H1 (cell line): ENCODE data around the gene ARPC2. TPM values are rescaled to one million over a fixed set of nuclear protein-coding genes. Genes with fewer than 3 reads are reported as not detected.

ENCODE experiments used
- CTCF ChIA-PET: fragments of 300-600 bp; sonication (Branson Sonifier 250); formaldehyde crosslinking; loops from one replicate; lab custom pipeline; 2021; ENCODE audit not compliant: partially characterized antibody; lab: Charles Lee
- POLR2A ChIA-PET: fragments of 300-600 bp; sonication (Branson Sonifier 250); formaldehyde crosslinking; loops from one replicate; lab custom pipeline; 2021; ENCODE audit warnings: inconsistent platforms; ENCODE audit not compliant: partially characterized antibody; lab: Charles Lee
- DNase-seq, 2 experiments: peaks; one replicate each; pipeline versions ENCODE4 v3.0.0 to v3.0.0-alpha.2; 2010 to 2022; ENCODE audit warnings: low spot score in 2 of 2, low read depth in 1 of 2, mixed read lengths in 1 of 2
- FAIRE-seq: peaks from 2 replicates; lab custom pipeline; 2011; peaks lifted over from hg19 to GRCh38; lab: Jason Lieb, UNC
- H2AFZ ChIP-seq: 2 replicates; pipeline ENCODE4 v1.8.1; 2012; ENCODE audit warnings: low read length, inconsistent platforms
- H2AK5ac ChIP-seq: 2 replicates; pipeline ENCODE4 v1.6.1; 2013; ENCODE audit warnings: low read depth, low read length
- H2BK120ac ChIP-seq: replicated peaks from 2 replicates; pipeline ENCODE3; 2013; ENCODE audit warnings: low read depth, low read length, inconsistent platforms
- H2BK12ac ChIP-seq: 2 replicates; pipeline ENCODE4 v1.6.1; 2013; ENCODE audit warnings: low read depth, low read length
- H2BK15ac ChIP-seq: 2 replicates; pipeline ENCODE4 v1.6.1; 2013; ENCODE audit warnings: low read length
- H2BK20ac ChIP-seq: 2 replicates; pipeline ENCODE4 v1.6.1; 2013; ENCODE audit warnings: low read length
- H2BK5ac ChIP-seq: 2 replicates; pipeline ENCODE4 v1.6.1; 2013; ENCODE audit warnings: low read depth, low read length
- H3K14ac ChIP-seq: 2 replicates; pipeline ENCODE4 v1.6.1; 2013; ENCODE audit warnings: inconsistent platforms; ENCODE audit not compliant: insufficient read length
- H3K18ac ChIP-seq: 2 replicates; pipeline ENCODE4 v1.6.1; 2013; ENCODE audit warnings: low read length; ENCODE audit errors: extremely low read depth
- H3K23ac ChIP-seq: 2 replicates; pipeline ENCODE4 v1.6.1; 2013; ENCODE audit warnings: inconsistent platforms; ENCODE audit not compliant: insufficient read length
- H3K23me2 ChIP-seq: 2 replicates; pipeline ENCODE4 v1.6.1; 2013; ENCODE audit warnings: low read depth, low read length
- H3K27ac ChIP-seq: 2 replicates; pipeline ENCODE4 v1.6.1; 2011; ENCODE audit warnings: low read depth, low read length, inconsistent platforms
- H3K27me3 ChIP-seq, 4 experiments: replicated peaks in 1 of 4; 1 replicate in 1 of 4; 2 replicates in 3 of 4; pipeline versions ENCODE4 v1.6.1 to v1.8.1; 2011 to 2013; ENCODE audit warnings: low read length in 3 of 4, mild to moderate bottlenecking in 3 of 4, inconsistent platforms in 2 of 4, mixed read lengths in 2 of 4, moderate library complexity in 1 of 4; ENCODE audit not compliant: control insufficient read depth in 3 of 4, insufficient read depth in 3 of 4; ENCODE audit errors: extremely low read depth in 1 of 4
- H3K36me3 ChIP-seq, 4 experiments: 2 replicates each; pipeline versions ENCODE4 v1.6.1 to v1.8.1; 2011 to 2013; ENCODE audit warnings: mild to moderate bottlenecking in 4 of 4, low read length in 3 of 4, moderate library complexity in 2 of 4, control low read depth in 1 of 4, inconsistent platforms in 1 of 4; ENCODE audit not compliant: insufficient read depth in 4 of 4, control insufficient read depth in 2 of 4
- H3K4ac ChIP-seq: replicated peaks from 2 replicates; pipeline ENCODE3; 2013; ENCODE audit warnings: low read length, low read depth, mixed read lengths, inconsistent platforms; ENCODE audit not compliant: insufficient read length
- H3K4me1 ChIP-seq, 4 experiments: replicated peaks in 1 of 4; 1 replicate in 1 of 4; 2 replicates in 3 of 4; pipeline versions ENCODE4 v1.6.1 to v1.8.1; 2011 to 2013; ENCODE audit warnings: low read length in 3 of 4, inconsistent platforms in 2 of 4, mixed read lengths in 1 of 4; ENCODE audit not compliant: insufficient read depth in 4 of 4, control insufficient read depth in 3 of 4
- H3K4me2 ChIP-seq, 2 experiments: 2 replicates each; pipeline versions ENCODE4 v1.6.1 to v1.8.1; 2011 to 2013; ENCODE audit warnings: low read depth in 2 of 2, low read length in 2 of 2, control low read depth in 1 of 2, inconsistent platforms in 1 of 2, mild to moderate bottlenecking in 1 of 2; ENCODE audit not compliant: insufficient read depth in 1 of 2
- H3K4me3 ChIP-seq, 4 experiments: fragments of 200-600, 300-600 bp in 1 of 4; sonication (generic), shearing (Covaris generic), sonication (Bioruptor Twin) in 1 of 4; 2 replicates each; pipeline versions ENCODE4 v1.5.1 to v1.8.1; 2011 to 2016; ENCODE audit warnings: low read length in 4 of 4, low read depth in 3 of 4, control low read depth in 2 of 4, inconsistent platforms in 2 of 4, mild to moderate bottlenecking in 2 of 4, mixed read lengths in 1 of 4, moderate library complexity in 1 of 4; ENCODE audit not compliant: insufficient read depth in 2 of 4; ENCODE audit errors: extremely low read depth in 1 of 4
- H3K56ac ChIP-seq: replicated peaks from 2 replicates; pipeline ENCODE3; 2013; ENCODE audit warnings: low read depth, mild to moderate bottlenecking, mixed read lengths, low read length, inconsistent platforms; ENCODE audit not compliant: insufficient read length
- H3K79me1 ChIP-seq: 2 replicates; pipeline ENCODE4 v1.6.1; 2013; ENCODE audit warnings: low read depth, low read length, control low read depth
- H3K79me2 ChIP-seq, 2 experiments: 2 replicates each; pipeline versions ENCODE4 v1.6.1 to v1.8.1; 2012 to 2013; ENCODE audit warnings: low read length in 2 of 2, mild to moderate bottlenecking in 2 of 2, inconsistent platforms in 1 of 2; ENCODE audit not compliant: insufficient read depth in 2 of 2, control insufficient read depth in 1 of 2
- H3K9ac ChIP-seq, 4 experiments: replicated peaks in 1 of 4; 1 replicate in 1 of 4; 2 replicates in 3 of 4; pipeline versions ENCODE4 v1.6.1 to v1.8.1; 2011 to 2013; ENCODE audit warnings: low read depth in 3 of 4, low read length in 3 of 4, control low read depth in 2 of 4, mild to moderate bottlenecking in 2 of 4, moderate library complexity in 2 of 4, inconsistent platforms in 1 of 4; ENCODE audit errors: extremely low read depth in 1 of 4
- H3K9me3 ChIP-seq, 2 experiments: 2 replicates each; pipeline versions ENCODE4 v1.6.1 to v1.8.1; 2012 to 2013; ENCODE audit warnings: mild to moderate bottlenecking in 2 of 2, moderate library complexity in 2 of 2, control low read depth in 1 of 2, inconsistent platforms in 1 of 2, low read depth in 1 of 2, low read length in 1 of 2, mixed read lengths in 1 of 2; ENCODE audit not compliant: insufficient read depth in 2 of 2
- H4K20me1 ChIP-seq, 2 experiments: replicated peaks in 1 of 2; 2 replicates each; pipeline versions ENCODE3 to v1.8.1; 2011 to 2013; ENCODE audit warnings: inconsistent platforms in 2 of 2, low read length in 2 of 2, mild to moderate bottlenecking in 1 of 2; ENCODE audit not compliant: insufficient read depth in 2 of 2, control insufficient read depth in 1 of 2
- H4K5ac ChIP-seq: 2 replicates; pipeline ENCODE4 v1.6.1; 2013; ENCODE audit warnings: low read length, low read depth, mixed read lengths, inconsistent platforms; ENCODE audit not compliant: insufficient read length
- H4K8ac ChIP-seq: 2 replicates; pipeline ENCODE4 v1.8.0; 2013; ENCODE audit warnings: mild to moderate bottlenecking, moderate library complexity, low read length, inconsistent platforms; ENCODE audit not compliant: insufficient read depth; ENCODE audit errors: extremely low read depth
- H4K91ac ChIP-seq: replicated peaks from 2 replicates; pipeline ENCODE3; 2013; ENCODE audit warnings: low read length, mixed read lengths, inconsistent platforms; ENCODE audit not compliant: insufficient read length
- GTF2F1 ChIP-seq: IDR thresholded peaks from 2 replicates; pipeline ENCODE4 v1.6.1; 2012; ENCODE audit warnings: low read depth, low read length, improper control_type of control experiment, borderline replicate concordance
- JUN ChIP-seq: IDR thresholded peaks from 2 replicates; pipeline ENCODE4 v1.6.1; 2011; ENCODE audit warnings: low read depth, mild to moderate bottlenecking, improper control_type of control experiment, low read length
- KDM5A ChIP-seq: fragments of 200-600 bp; IDR thresholded peaks from 2 replicates; pipeline ENCODE4 v1.7.1; 2012; ENCODE audit warnings: mild to moderate bottlenecking, low read length, inconsistent platforms, mixed read lengths
- POLR2A ChIP-seq, 2 experiments: IDR thresholded peaks; 1 replicate in 1 of 2; 2 replicates in 1 of 2; pipeline ENCODE4 v1.6.1; 2011; ENCODE audit warnings: low read depth in 2 of 2, low read length in 2 of 2, mild to moderate bottlenecking in 2 of 2; ENCODE audit errors: control extremely low read depth in 1 of 2
- TCF12 ChIP-seq: IDR thresholded peaks from 2 replicates; pipeline ENCODE4 v1.6.1; 2011; ENCODE audit warnings: low read depth, mild to moderate bottlenecking, low read length
- TEAD4 ChIP-seq: IDR thresholded peaks from 2 replicates; pipeline ENCODE4 v1.6.1; 2012; ENCODE audit warnings: low read depth, low read length, inconsistent platforms, mixed read lengths
- WGBS, 2 experiments: shearing (Covaris generic) in 1 of 2; methylation state at CpG; one replicate each; pipeline versions ENCODE4 v1.1.6 to v1.1.7; 2013 to 2015; ENCODE audit warnings: low lambda C conversion rate in 2 of 2, mixed read lengths in 2 of 2, inconsistent platforms in 1 of 2, low coverage in 1 of 2, missing lambda C conversion rate in 1 of 2; ENCODE audit not compliant: insufficient replicate concordance in 2 of 2, insufficient coverage in 1 of 2, insufficient read length in 1 of 2; ENCODE audit errors: extremely low coverage in 1 of 2, missing lambda C conversion rate in 1 of 2; 5-methylcytosine and 5-hydroxymethylcytosine counted together
- polyA plus RNA-seq, 7 experiments: library from polyadenylated mRNA; depleted of rRNA in 3 of 7; stranded (reverse) in 5 of 7; unstranded in 2 of 7; fragments of >200 nt in 5 of 7; fragments of 200-250 nt in 2 of 7; gene quantifications; 1 replicate in 5 of 7; 2 replicates in 1 of 7; 4 replicates in 1 of 7; pipeline versions ENCODE4 v1.2.1 to v1.2.3, GENCODE V29; 2011 to 2013; ENCODE audit warnings: missing spikeins in 2 of 7, mixed read lengths in 2 of 7
- total RNA-seq: library from RNA; stranded (reverse); fragmentation: NEBNext Ultra II Directional; extraction: Animal tissue kit (Norgen Biotek cat#: 25700); gene quantifications from 2 replicates; pipeline ENCODE4 v1.2.1, GENCODE V29; 2021

The ARPC2 gene
- total and polyA plus RNA-seq, 2 of the 8 experiments (the other 6 are each of a cell fraction or from before 2014, with no cell fraction given), result 174 to 195 TPM

- whole genome bisulfite sequencing, 2 experiments, result 91% methylated on average over 5 of the region's 5 CpGs; no CpG with 5 or more reads in 1 of the 2 experiments
- peaks cover 5 to 38% (median 17%) of the 10 kb centered on the region in 4 experiments; a peak in 7 of 8 replicates for H3K36me3 ChIP-seq
- CTCF ChIA-PET, result interaction anchor here (1.2 to 1.7 kb wide), 2 partner anchors 11 to 42 kb away, joined by 3 read pairs; no protein-coding TSS in a partner anchor
- no peak for TF ChIP-seq TEAD4
- no peak for TF ChIP-seq POLR2A (IDR thresholded peaks at IDR 0.05; ENCODE audit: control extremely low read depth in 1 of 2, low read depth in 2 of 2, low read length in 2 of 2)
- TF ChIP-seq JUN, result no peak
- TF ChIP-seq TCF12, result no peak
- TF ChIP-seq KDM5A, result no peak
- TF ChIP-seq GTF2F1, result no peak
Measured at GRCh38 chr2:218223046-218223445, 6.1 kb downstream of the ARPC2 start.

More at GRCh38 chr2:218223046-218223445, 6.1 kb downstream of the ARPC2 start:
- Histone ChIP-seq H3K4me1 (peaks cover 0 to 10% (median 2%) of the 10 kb centered on the region in 4 experiments; a peak in 3 of 7 replicates), H4K91ac (no peak overlapping the region), H3K4me3 (no peak overlapping the region), H2BK12ac (no peak overlapping the region), H3K14ac (no peak overlapping the region), H4K5ac (no peak overlapping the region), H2AFZ (no peak overlapping the region), H3K27me3 (no peaks in the 10 kb centered on the region), H3K23me2 (peaks cover 2% of the 10 kb centered on the region; the same call in 1 of the 2 replicates), H2AK5ac (no peak overlapping the region), H3K79me1 (peaks cover 5% of the 10 kb centered on the region; the same call in 1 of the 2 replicates), H3K4ac (no peak overlapping the region), H3K9ac (no peak overlapping the region), H3K4me2 (no peak overlapping the region), H2BK120ac (no peak overlapping the region), H3K79me2 (peaks cover 36 to 76% of the 10 kb centered on the region in 2 experiments), H4K20me1 (peaks cover 10 to 14% of the 10 kb centered on the region in 2 experiments), H3K27ac (no peak overlapping the region), H3K18ac (no peak overlapping the region), H2BK15ac (no peak overlapping the region), H2BK20ac (no peak overlapping the region), H3K9me3 (no peaks in the 10 kb centered on the region), H4K8ac (no peak overlapping the region), H2BK5ac (no peak overlapping the region), H3K56ac (no peak overlapping the region), H3K23ac (no peak overlapping the region)
- FAIRE-seq (no peak), DNase-seq (no peak)
- POLR2A ChIA-PET, result interaction anchor here (0.8 to 1.6 kb wide), 3 partner anchors 8 to 41 kb away, joined by 3 to 4 read pairs (median 3); no protein-coding TSS in a partner anchor
